Naive B cell (primary cell): ENCODE measurements around the gene TPM2. TPM values are rescaled to one million over a fixed set of nuclear protein-coding genes. Genes with fewer than 3 reads are reported as not detected.
A peak's percentile ranks its signal among the peaks of the same experiment; 100 is the strongest.

Experiments used
- ATAC-seq, 2 donors: fragments of 150-1000 bp; cut with Tn5 transposase; 2 replicates each; pipeline ENCODE4 v1.10.0; 2021; ENCODE audit warnings: low read depth in 2 of 2, mild to moderate bottlenecking in 2 of 2, moderate library complexity in 2 of 2
- DNase-seq: peaks from one replicate; pipeline ENCODE4 v3.0.0; 2022
- H3K27ac Mint-ChIP-seq, 6 donors: one replicate each; pipeline ENCODE4 v1.8.0; 2020 to 2022; ENCODE audit warnings: mild to moderate bottlenecking in 6 of 6, mixed read lengths in 6 of 6, moderate library complexity in 5 of 6, inconsistent platforms in 2 of 6
- H3K27me3 Mint-ChIP-seq, 3 donors: one replicate each; pipeline ENCODE4 v1.8.0; 2021 to 2022; ENCODE audit warnings: mixed read lengths in 3 of 3, mild to moderate bottlenecking in 1 of 3
- H3K36me3 Mint-ChIP-seq, 2 donors: one replicate each; pipeline ENCODE4 v1.8.0; 2020 to 2022; ENCODE audit warnings: mixed read lengths in 2 of 2, inconsistent platforms in 1 of 2, mild to moderate bottlenecking in 1 of 2
- H3K4me1 Mint-ChIP-seq, 3 donors: one replicate each; pipeline ENCODE4 v1.8.0; 2020 to 2022; ENCODE audit warnings: mixed read lengths in 3 of 3, inconsistent platforms in 1 of 3, mild to moderate bottlenecking in 1 of 3, moderate library complexity in 1 of 3
- H3K4me3 Mint-ChIP-seq, 8 donors: one replicate each; pipeline ENCODE4 v1.8.0; 2020 to 2022; ENCODE audit warnings: mild to moderate bottlenecking in 8 of 8, mixed read lengths in 8 of 8, moderate library complexity in 8 of 8, inconsistent platforms in 2 of 8
- H3K9me3 Mint-ChIP-seq, 7 donors: one replicate each; pipeline ENCODE4 v1.8.0; 2020 to 2022; ENCODE audit warnings: mixed read lengths in 7 of 7, mild to moderate bottlenecking in 5 of 7, inconsistent platforms in 2 of 7, moderate library complexity in 1 of 7
- polyA plus RNA-seq, 6 donors: library from polyadenylated mRNA; unstranded; fragments of 300-500 nt; fragmentation: Illumina TruSeq; gene quantifications; one replicate each; pipeline ENCODE4 v1.2.3, GENCODE V29; 2021; ENCODE audit warnings: low read depth in 6 of 6

TPM2 gene
- polyA plus RNA-seq, 6 donors from 2014 or later, result 0.52 TPM; not detected in 5

- DNase-seq, result peak; percentile 74
- peak overlapping the region; percentile 67 to 90 (median 76) for H3K4me3 Mint-ChIP-seq
- peaks cover 64 to 83% (median 79%) of the 10 kb centered on the region in 3 donors for H3K4me1 Mint-ChIP-seq
- peak overlapping the region; percentile 90 to 99 (median 95) for H3K27ac Mint-ChIP-seq
- ATAC-seq, result peak; percentile 78 to 83
- peaks cover 0 to 8% of the 10 kb centered on the region in 2 donors for H3K36me3 Mint-ChIP-seq
- H3K27me3 Mint-ChIP-seq, result no peaks in the 10 kb centered on the region
- peaks cover 0 to 6% (median 0%) of the 10 kb centered on the region in 7 donors for H3K9me3 Mint-ChIP-seq
Measured at GRCh38 chr9:35636135-35636876, 53.4 kb downstream of the TPM2 start.

GRCh38 chr9:35635730-35636129, 54.0 kb downstream of the TPM2 start:
- Mint-ChIP-seq H3K27me3 (no peaks in the 10 kb centered on the region), H3K9me3 (peaks cover 0 to 6% (median 0%) of the 10 kb centered on the region in 7 donors), H3K36me3 (peaks cover 0 to 7% of the 10 kb centered on the region in 2 donors), H3K4me1 (peaks cover 60 to 77% (median 73%) of the 10 kb centered on the region in 3 donors), H3K4me3 (peak overlapping the region; percentile 67 to 90 (median 76)), H3K27ac (peak overlapping the region; percentile 90 to 99 (median 95))
- no peak for DNase-seq
- no peak for ATAC-seq

Other genes with a start within 250 kb of the TPM2 start
- gene RUSC2, start 199.8 kb downstream of the TPM2 start, polyA plus RNA-seq, result not detected
- 10 to 100 TPM in 1 of 6 donors, 1 to 10 TPM in 5; 3.0 to 18.8 (median 6.8) TPM for gene TESK1, start 84.7 kb downstream of the TPM2 start, polyA plus RNA-seq
- 100 to 1,000 TPM; 293 to 418 (median 315) TPM for gene CD72, start 71.5 kb downstream of the TPM2 start, polyA plus RNA-seq
- gene SIT1, start 39.0 kb downstream of the TPM2 start, polyA plus RNA-seq, result 100 to 1,000 TPM in 1 of 6 donors, 10 to 100 TPM in 5; 56.8 to 107 (median 73.5) TPM
- gene RMRP, start 31.9 kb downstream of the TPM2 start, polyA plus RNA-seq, result 10 to 100 TPM in 4 of 6 donors, not detected in 2; 41.0 to 72.3 (median 56.5) TPM
- gene CCDC107, start 31.6 kb downstream of the TPM2 start, polyA plus RNA-seq, result 10 to 100 TPM; 42.7 to 60.2 (median 51.5) TPM
- gene ARHGEF39, start 24.7 kb downstream of the TPM2 start, polyA plus RNA-seq, result 1 to 10 TPM in 5 of 6 donors, under 1 TPM in 1; 0.90 to 4.0 (median 2.4) TPM
- not detected for gene CA9, start 16.0 kb downstream of the TPM2 start, polyA plus RNA-seq
- gene TLN1, start 42.3 kb upstream of the TPM2 start, polyA plus RNA-seq, result 100 to 1,000 TPM in 1 of 6 donors, 10 to 100 TPM in 5; 15.6 to 128 (median 42.4) TPM
- gene CREB3, start 42.7 kb upstream of the TPM2 start, polyA plus RNA-seq, result 10 to 100 TPM; 24.8 to 41.0 (median 33.2) TPM
- gene GBA2, start 59.3 kb upstream of the TPM2 start, polyA plus RNA-seq, result 10 to 100 TPM; 31.7 to 49.1 (median 39.0) TPM
- gene RGP1, start 59.4 kb upstream of the TPM2 start, polyA plus RNA-seq, result 10 to 100 TPM in 1 of 6 donors, 1 to 10 TPM in 5; 1.9 to 14.2 (median 6.9) TPM
- gene MSMP, start 64.4 kb upstream of the TPM2 start, polyA plus RNA-seq, result 1 to 10 TPM in 5 of 6 donors, not detected in 1; 2.1 to 7.2 (median 3.6) TPM
- 1 to 10 TPM in 1 of 6 donors, under 1 TPM in 2, not detected in 3; 0.70 to 1.4 (median 0.72) TPM for gene NPR2, start 101.7 kb upstream of the TPM2 start, polyA plus RNA-seq
- gene SPAG8, start 122.3 kb upstream of the TPM2 start, polyA plus RNA-seq, result 1 to 10 TPM in 5 of 6 donors, not detected in 1; 1.2 to 1.7 (median 1.5) TPM
- gene HINT2, start 125.1 kb upstream of the TPM2 start, polyA plus RNA-seq, result 100 to 1,000 TPM in 1 of 6 donors, 10 to 100 TPM in 5; 69.4 to 109 (median 79.0) TPM
- not detected for gene FAM221B, start 138.8 kb upstream of the TPM2 start, polyA plus RNA-seq
- 1 to 10 TPM; 1.7 to 3.3 (median 2.3) TPM for gene TMEM8B, start 139.3 kb upstream of the TPM2 start, polyA plus RNA-seq
- not detected for gene OR13J1, start 180.5 kb upstream of the TPM2 start, polyA plus RNA-seq
- not detected for gene HRCT1, start 216.3 kb upstream of the TPM2 start, polyA plus RNA-seq
- not detected for gene SPAAR, start 219.6 kb upstream of the TPM2 start, polyA plus RNA-seq